NT2/D1 (cell line): ENCODE measurements around the gene CLIC5.

Experiments
- DNase-seq: peaks from one replicate; pipeline ENCODE4 v3.0.0-alpha.2; 2011; ENCODE audit warnings: low read depth, low spot score
- H3K27me3 ChIP-seq: 2 replicates; pipeline ENCODE4 v1.6.0; 2011; ENCODE audit warnings: mild to moderate bottlenecking; ENCODE audit not compliant: insufficient read length, insufficient read depth
- H3K36me3 ChIP-seq: 2 replicates; pipeline ENCODE4 v1.6.1; 2011; ENCODE audit warnings: mild to moderate bottlenecking, low read length, mixed read lengths; ENCODE audit not compliant: insufficient read depth, insufficient read length
- H3K4me1 ChIP-seq: 2 replicates; pipeline ENCODE4 v1.5.1; 2011; ENCODE audit not compliant: insufficient read depth, insufficient read length
- H3K4me3 ChIP-seq: 2 replicates; pipeline ENCODE4 v1.5.1; 2011; ENCODE audit warnings: low read depth; ENCODE audit not compliant: insufficient read length
- H3K9ac ChIP-seq: 2 replicates; pipeline ENCODE4 v1.6.0; 2011; ENCODE audit warnings: low read depth; ENCODE audit not compliant: insufficient read length
- H3K9me3 ChIP-seq: 2 replicates; pipeline ENCODE4 v1.5.1; 2011; ENCODE audit warnings: mild to moderate bottlenecking, low read length; ENCODE audit not compliant: insufficient read depth
- SUZ12 ChIP-seq: IDR thresholded peaks from 2 replicates; pipeline ENCODE4 v1.6.1; 2011; ENCODE audit not compliant: insufficient read length, insufficient read depth; ENCODE audit errors: extremely low read depth
- YY1 ChIP-seq: IDR thresholded peaks from 2 replicates; pipeline ENCODE4 v1.6.1; 2011; ENCODE audit not compliant: insufficient read length, insufficient read depth
- ZNF274 ChIP-seq: IDR thresholded peaks from 2 replicates; pipeline ENCODE4 v1.6.1; 2011; ENCODE audit warnings: mild to moderate bottlenecking, low read depth, low read length

CLIC5 gene

DNA sequence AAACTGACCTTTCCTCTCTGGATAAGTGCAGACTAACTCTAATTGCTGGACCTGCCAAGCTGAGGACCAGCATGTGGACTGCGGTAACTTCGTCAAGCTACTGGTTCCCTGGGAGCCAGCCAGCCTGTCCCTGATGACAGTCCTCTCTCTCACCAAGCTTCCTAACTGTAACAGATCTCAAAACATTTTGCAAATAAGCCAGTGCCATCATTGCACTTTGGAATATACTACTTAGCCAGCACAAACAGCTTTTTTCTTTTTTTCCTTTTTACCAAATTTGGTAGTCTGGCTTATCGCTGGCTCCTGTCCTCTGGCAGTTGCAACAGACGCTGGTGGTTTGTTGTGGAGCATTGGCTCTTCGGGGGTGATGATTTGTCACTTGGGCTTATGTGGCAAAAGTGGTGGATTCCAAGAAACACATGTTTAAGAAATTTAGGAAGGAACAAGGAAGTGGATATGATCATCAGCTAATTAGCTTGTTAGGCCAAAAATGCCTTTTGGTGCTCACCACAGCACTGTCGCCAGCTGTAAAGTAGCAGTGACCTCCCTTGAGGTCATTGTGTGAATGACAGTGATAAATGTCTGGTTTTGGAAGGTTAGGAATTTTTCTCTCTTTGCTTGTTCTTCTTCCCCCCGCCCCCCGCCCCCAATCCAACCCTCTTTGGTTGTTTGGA, 171.7 kb downstream of the CLIC5 start:
- DNase-seq = no peak
- Histone ChIP-seq H3K9ac (no peak overlapping the region), H3K9me3 (no peaks in the 10 kb centered on the region), H3K4me1 (no peaks in the 10 kb centered on the region), H3K4me3 (no peak overlapping the region), H3K27me3 (no peaks in the 10 kb centered on the region), H3K36me3 (no peaks in the 10 kb centered on the region)
- TF ChIP-seq YY1 (no peak), ZNF274 (no peak), SUZ12 (no peak)

DNA sequence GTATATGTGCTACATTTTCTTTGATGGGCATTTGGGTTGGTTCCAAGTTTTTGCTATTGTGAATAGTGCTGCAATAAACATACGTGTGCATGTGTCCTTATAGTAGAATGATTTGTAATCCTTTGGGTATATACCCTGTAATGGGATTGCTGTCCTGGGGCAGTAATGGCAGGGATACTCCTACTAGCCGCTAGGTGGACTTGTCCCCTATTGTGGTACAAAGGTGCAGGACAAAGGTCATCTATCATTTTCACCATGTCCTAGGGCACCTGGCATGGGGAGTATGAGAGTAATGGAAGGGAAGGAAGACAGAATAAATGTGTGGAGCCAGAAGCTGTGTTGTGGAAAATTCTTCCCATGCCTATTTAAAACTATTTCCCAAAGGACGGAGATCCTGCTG, 174.6 kb downstream of the CLIC5 start:
- no peak for TF ChIP-seq YY1
- TF ChIP-seq ZNF274 = no peak
- no peak for TF ChIP-seq SUZ12
- Histone ChIP-seq H3K27me3 (no peaks in the 10 kb centered on the region), H3K9me3 (no peaks in the 10 kb centered on the region)

DNA sequence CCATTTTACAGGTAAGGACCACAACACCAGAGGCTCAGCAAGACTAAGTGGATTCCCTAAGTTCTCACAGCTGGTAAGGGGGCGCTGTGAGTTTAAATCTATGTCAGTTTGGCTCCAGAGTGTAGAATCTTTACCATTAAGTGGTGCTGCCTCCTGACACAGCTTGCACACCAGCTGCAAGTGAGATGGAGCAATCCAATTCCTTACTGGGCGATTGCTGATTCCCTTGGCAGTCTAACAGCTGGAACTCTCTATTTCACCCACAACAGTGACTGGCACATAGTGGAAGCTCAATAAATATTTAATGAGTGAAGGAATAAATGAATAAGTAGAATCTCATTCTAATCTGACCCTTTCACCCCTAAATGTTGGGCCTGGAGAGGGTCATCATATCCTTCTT, 176.7 kb downstream of the CLIC5 start:
- TF ChIP-seq SUZ12 (no peak), YY1 (no peak), ZNF274 (no peak)
- Histone ChIP-seq H3K9ac (no peak overlapping the region), H3K4me1 (no peaks in the 10 kb centered on the region), H3K4me3 (no peak overlapping the region), H3K9me3 (no peaks in the 10 kb centered on the region), H3K27me3 (no peaks in the 10 kb centered on the region), H3K36me3 (no peaks in the 10 kb centered on the region)
- no peak for DNase-seq

More for the DNA sequence above, 174.6 kb downstream of the CLIC5 start:
- no peaks in the 10 kb centered on the region for H3K4me1 ChIP-seq
- H3K4me3 ChIP-seq = no peak overlapping the region
- DNase-seq = no peak
- no peak overlapping the region for H3K9ac ChIP-seq
- no peaks in the 10 kb centered on the region for H3K36me3 ChIP-seq

DNA sequence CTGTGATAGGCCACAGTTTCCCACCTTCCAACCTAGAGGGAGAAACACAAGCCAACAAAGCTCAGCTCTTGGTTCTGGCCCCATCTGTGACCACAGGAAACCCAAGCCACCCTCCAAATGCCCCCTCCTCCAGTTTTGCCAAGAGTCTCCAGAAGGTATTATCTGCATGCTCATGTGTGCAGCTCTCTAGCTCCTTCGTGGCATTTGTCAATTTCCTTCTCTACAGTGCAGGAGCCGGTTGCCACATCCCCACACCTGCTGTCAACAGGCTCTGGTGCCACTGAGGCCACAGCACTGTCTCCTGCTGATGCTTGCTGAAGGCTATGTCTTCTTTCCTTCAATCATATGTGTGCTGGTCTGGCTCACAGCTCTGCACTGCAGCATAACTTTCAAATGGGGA, 177.2 kb downstream of the CLIC5 start:
- Histone ChIP-seq H3K4me1 (no peaks in the 10 kb centered on the region), H3K4me3 (no peak overlapping the region), H3K9ac (no peak overlapping the region), H3K36me3 (no peaks in the 10 kb centered on the region), H3K9me3 (no peaks in the 10 kb centered on the region), H3K27me3 (no peaks in the 10 kb centered on the region)
- no peak for DNase-seq
- TF ChIP-seq ZNF274 (no peak), SUZ12 (no peak), YY1 (no peak)

DNA sequence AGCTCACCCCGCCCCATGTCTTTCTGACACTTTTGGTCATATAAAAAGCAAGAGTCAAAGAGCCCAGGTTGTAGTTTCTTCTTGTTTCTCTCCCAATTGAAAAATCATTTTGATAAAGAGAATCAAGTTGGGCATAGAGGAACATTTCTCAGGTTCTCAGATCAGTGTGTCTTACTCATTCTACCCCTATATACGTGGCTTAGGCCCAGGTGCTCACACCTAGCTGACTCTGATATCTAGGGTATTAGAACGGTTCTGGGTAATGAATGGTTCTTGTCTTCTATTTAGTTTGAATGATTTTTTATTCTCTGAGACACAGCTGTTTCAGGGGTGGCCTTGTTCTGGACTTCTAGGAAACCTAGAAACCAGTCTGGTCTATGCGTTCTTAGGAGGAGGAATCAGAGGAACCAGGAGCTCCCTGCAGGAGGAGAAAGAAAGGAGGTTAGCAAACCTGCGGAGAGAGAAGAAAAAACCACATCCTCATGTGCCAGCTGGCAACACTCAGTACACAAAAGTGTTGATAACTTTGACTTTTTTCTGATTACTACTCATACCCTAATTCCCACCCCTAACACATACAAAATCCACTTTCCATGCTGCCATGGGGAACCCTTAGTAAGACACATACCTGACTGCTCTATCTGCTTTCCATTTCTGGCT, 178.0 kb downstream of the CLIC5 start:
- DNase-seq = no peak
- no peaks in the 10 kb centered on the region for H3K9me3 ChIP-seq
- TF ChIP-seq ZNF274 = no peak
- TF ChIP-seq SUZ12 = no peak
- TF ChIP-seq YY1 = no peak
- no peak overlapping the region for H3K9ac ChIP-seq
- H3K4me3 ChIP-seq = no peak overlapping the region
- H3K27me3 ChIP-seq = no peaks in the 10 kb centered on the region
- H3K36me3 ChIP-seq = no peaks in the 10 kb centered on the region
- H3K4me1 ChIP-seq = no peaks in the 10 kb centered on the region

DNA sequence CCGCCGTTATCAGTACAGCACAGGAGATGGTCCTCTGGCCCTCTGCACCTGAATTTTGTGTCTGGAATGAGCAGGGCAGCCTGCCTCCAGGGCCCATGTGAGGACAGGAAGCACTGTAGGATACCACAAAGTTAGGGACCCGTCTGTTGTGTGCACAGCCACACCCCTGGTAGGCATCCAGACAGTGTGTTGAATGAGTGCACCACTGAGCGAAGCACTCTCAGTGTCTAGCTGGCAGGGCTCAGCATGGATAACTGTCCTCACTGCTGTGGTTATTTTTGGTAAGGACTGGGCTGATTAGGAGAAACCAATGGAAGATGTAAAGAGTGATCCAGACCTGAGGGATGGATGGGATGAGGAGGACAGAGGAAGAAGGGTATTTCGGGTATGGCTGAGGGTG, 178.7 kb downstream of the CLIC5 start:
- no peaks in the 10 kb centered on the region for H3K36me3 ChIP-seq
- no peak overlapping the region for H3K9ac ChIP-seq
- H3K4me1 ChIP-seq = no peaks in the 10 kb centered on the region

DNA sequence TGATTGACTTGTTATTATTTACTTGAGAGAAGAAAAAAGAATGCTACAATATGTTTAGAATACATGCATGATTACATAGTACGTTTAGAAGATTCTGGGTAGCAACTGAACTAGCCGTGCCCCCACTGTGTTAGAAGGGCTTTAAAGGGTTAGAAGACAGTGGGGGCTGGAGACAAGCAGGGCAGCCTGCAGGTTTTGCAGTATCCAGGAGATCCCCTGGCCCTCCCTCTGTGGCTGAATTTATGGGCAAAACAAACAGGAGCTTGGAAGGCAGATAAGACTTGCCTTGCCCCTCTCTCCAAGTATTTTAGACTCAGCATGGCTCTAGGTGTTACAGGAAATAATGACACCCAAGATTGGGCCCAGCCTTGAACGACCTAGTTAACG, 179.2 kb downstream of the CLIC5 start:
- DNase-seq = no peak

More for the DNA sequence above, 178.7 kb downstream of the CLIC5 start:
- no peak for TF ChIP-seq ZNF274
- TF ChIP-seq YY1 = no peak
- TF ChIP-seq SUZ12 = no peak
- Histone ChIP-seq H3K27me3 (no peaks in the 10 kb centered on the region), H3K9me3 (no peaks in the 10 kb centered on the region), H3K4me3 (no peak overlapping the region)
- DNase-seq = no peak

More for the DNA sequence above, 179.2 kb downstream of the CLIC5 start:
- Histone ChIP-seq H3K9ac (no peak overlapping the region), H3K4me3 (no peak overlapping the region), H3K9me3 (no peaks in the 10 kb centered on the region), H3K27me3 (no peaks in the 10 kb centered on the region), H3K4me1 (no peaks in the 10 kb centered on the region), H3K36me3 (no peaks in the 10 kb centered on the region)
- TF ChIP-seq SUZ12 = no peak
- no peak for TF ChIP-seq ZNF274
- no peak for TF ChIP-seq YY1
